ENCODE measurements around the gene CAPG. TPM values are rescaled to one million over a fixed set of nuclear protein-coding genes. Genes with fewer than 3 reads are reported as not detected.

The CAPG gene
- total and polyA plus RNA-seq, 10 of the 15 experiments (the other 5 are each of a cell fraction or from before 2014, with no cell fraction given), result 26.3 to 192 (median 100) TPM

GRCh38 chr2:85428343-85428881 lies 18.2 kb upstream of the CAPG start (continued):
- TF ChIP-seq MEF2B (IDR thresholded peaks at IDR 0.05; ENCODE audit: partially characterized antibody, poor library complexity, severe bottlenecking) (no peak), CHD2 (IDR thresholded peaks at IDR 0.05; ENCODE audit: borderline replicate concordance, low read depth, low read length) (no peak), RBBP5 (conservative IDR thresholded peaks at IDR 0.05) (no peak), PML (IDR thresholded peaks at IDR 0.05; ENCODE audit: low read length) (no peak)

- Histone ChIP-seq H3K79me2 (ENCODE audit: control insufficient read depth, insufficient read depth, low read length) (no peaks in the 10 kb centered on the region), H3K4me3 (no peak overlapping the region), H3K27me3 (replicated peaks in 1 of 2; ENCODE audit: control insufficient read depth in 2 of 2, insufficient read depth in 2 of 2, low read length in 1 of 2) (no peaks in the 10 kb centered on the region), H3K36me3 (ENCODE audit: control insufficient read depth in 2 of 2, insufficient read depth in 2 of 2, low read length in 1 of 2) (no peaks in the 10 kb centered on the region), H2AFZ (ENCODE audit: control insufficient read depth, low read depth, low read length) (no peak overlapping the region), H4K20me1 (ENCODE audit: control insufficient read depth, insufficient read depth) (no peaks in the 10 kb centered on the region), H3K9ac (ENCODE audit: control insufficient read depth, insufficient read depth, low read length) (no peak overlapping the region), H3K4me2 (ENCODE audit: control insufficient read depth, insufficient read depth) (no peak overlapping the region), H3K4me1 (ENCODE audit: control insufficient read depth, insufficient read depth, low read length) (no peaks in the 10 kb centered on the region), H3K9me3 (replicated peaks; ENCODE audit: control insufficient read depth, insufficient read depth, low read length) (no peaks in the 10 kb centered on the region), H3K27ac (ENCODE audit: control insufficient read depth, insufficient read depth) (no peak overlapping the region)
- in situ Hi-C loops (cut with MboI), result no loop called here
- TF ChIP-seq ZNF274 (IDR thresholded peaks at IDR 0.05; ENCODE audit: insufficient read depth, insufficient read length), result no peak
- TF ChIP-seq HDAC6 (IDR thresholded peaks at IDR 0.05; ENCODE audit: unreplicated experiment), result no peak
- TF ChIP-seq CHD1 (IDR thresholded peaks at IDR 0.05; ENCODE audit: low read depth, low read length), result no peak
- TF ChIP-seq EED (IDR thresholded peaks at IDR 0.05; ENCODE audit: low read depth), result no peak
- TF ChIP-seq RAD21 (IDR thresholded peaks at IDR 0.05; ENCODE audit: insufficient read depth, low read depth, low read length), result no peak
- no peak for TF ChIP-seq USF2 (IDR thresholded peaks at IDR 0.05; ENCODE audit: borderline replicate concordance, low read depth, low read length)
- no peak for TF ChIP-seq SMAD1 (IDR thresholded peaks at IDR 0.05; ENCODE audit: low read depth, partially characterized antibody)
- no peak for TF ChIP-seq E2F8 (IDR thresholded peaks at IDR 0.05; ENCODE audit: low read depth, partially characterized antibody)
- TF ChIP-seq IRF3 (IDR thresholded peaks at IDR 0.05), result no peak
- no peak for TF ChIP-seq RELA (IDR thresholded peaks at IDR 0.05; ENCODE audit: borderline replicate concordance, partially characterized antibody)
- ChIA-PET CTCF (interaction anchor here (0.6 to 3.4 kb wide), 3 partner anchors 7 to 150 kb away, joined by 4 to 17 read pairs (median 5); partner anchors contain the start of gene VAMP8), SMC1A (ENCODE audit: uncharacterized antibody, unreplicated experiment) (interaction anchor here (1.1 to 3.2 kb wide), 5 partner anchors 36 to 256 kb away, joined by 3 to 22 read pairs (median 4); no protein-coding TSS in a partner anchor), POLR2A (interaction anchor here (1.5 kb wide), 1 partner anchor 15 kb away, joined by 5 read pairs; no protein-coding TSS in a partner anchor), RAD21 (ENCODE audit: unreplicated experiment) (interaction anchor here (2.6 kb wide), 1 partner anchor 125 kb away, joined by 13 read pairs; no protein-coding TSS in a partner anchor)
- intact Hi-C loops (cut with micrococcal nuclease; ENCODE audit: unreplicated experiment), result loop anchor here (10.0 kb wide), 1 partner anchor 387 kb away; no protein-coding TSS in a partner anchor
- WGBS (ENCODE audit: insufficient coverage, insufficient replicate concordance, low lambda C conversion rate, missing lambda C conversion rate), result 15% methylated on average over 3 of the region's 3 CpGs
- ATAC-seq (no peak), FAIRE-seq (no peak), DNase-seq (ENCODE audit: low read depth, low spot score) (no peak)
- no TSS peak for BruUV-seq (replicated peaks)
Measured at GRCh38 chr2:85427300-85427835, 17.2 kb upstream of the CAPG start.
